Measurements from ENCODE around the gene LTB4R. TPM values are rescaled to one million over a fixed set of nuclear protein-coding genes. Genes with fewer than 3 reads are reported as not detected.

LTB4R gene, protein sequence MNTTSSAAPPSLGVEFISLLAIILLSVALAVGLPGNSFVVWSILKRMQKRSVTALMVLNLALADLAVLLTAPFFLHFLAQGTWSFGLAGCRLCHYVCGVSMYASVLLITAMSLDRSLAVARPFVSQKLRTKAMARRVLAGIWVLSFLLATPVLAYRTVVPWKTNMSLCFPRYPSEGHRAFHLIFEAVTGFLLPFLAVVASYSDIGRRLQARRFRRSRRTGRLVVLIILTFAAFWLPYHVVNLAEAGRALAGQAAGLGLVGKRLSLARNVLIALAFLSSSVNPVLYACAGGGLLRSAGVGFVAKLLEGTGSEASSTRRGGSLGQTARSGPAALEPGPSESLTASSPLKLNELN
- 1 to 10 TPM; 2.2 to 3.1 (median 2.4) TPM for total RNA-seq
- polyA plus RNA-seq, result 1.6 TPM
- long read RNA-seq, donor 1, partial matches to known transcripts, result 0 of 4 reads
- long read RNA-seq, donor 1, other reads (novel, unspliced or antisense), result 1 of 4 reads
- long read RNA-seq, donor 2, partial matches to known transcripts, result 0 of 3 reads
- long read RNA-seq, donor 2, other reads (novel, unspliced or antisense), result 0 of 3 reads
- long read RNA-seq, donor 3, full-length matches to known transcripts, result 7 of 12 reads
- long read RNA-seq, donor 3, partial matches to known transcripts, result 5 of 12 reads
- long read RNA-seq, donor 3, other reads (novel, unspliced or antisense), result 0 of 12 reads
- long read RNA-seq, donor 4, partial matches to known transcripts, result 0 of 5 reads
- long read RNA-seq, donor 4, other reads (novel, unspliced or antisense), result 1 of 5 reads

DNA sequence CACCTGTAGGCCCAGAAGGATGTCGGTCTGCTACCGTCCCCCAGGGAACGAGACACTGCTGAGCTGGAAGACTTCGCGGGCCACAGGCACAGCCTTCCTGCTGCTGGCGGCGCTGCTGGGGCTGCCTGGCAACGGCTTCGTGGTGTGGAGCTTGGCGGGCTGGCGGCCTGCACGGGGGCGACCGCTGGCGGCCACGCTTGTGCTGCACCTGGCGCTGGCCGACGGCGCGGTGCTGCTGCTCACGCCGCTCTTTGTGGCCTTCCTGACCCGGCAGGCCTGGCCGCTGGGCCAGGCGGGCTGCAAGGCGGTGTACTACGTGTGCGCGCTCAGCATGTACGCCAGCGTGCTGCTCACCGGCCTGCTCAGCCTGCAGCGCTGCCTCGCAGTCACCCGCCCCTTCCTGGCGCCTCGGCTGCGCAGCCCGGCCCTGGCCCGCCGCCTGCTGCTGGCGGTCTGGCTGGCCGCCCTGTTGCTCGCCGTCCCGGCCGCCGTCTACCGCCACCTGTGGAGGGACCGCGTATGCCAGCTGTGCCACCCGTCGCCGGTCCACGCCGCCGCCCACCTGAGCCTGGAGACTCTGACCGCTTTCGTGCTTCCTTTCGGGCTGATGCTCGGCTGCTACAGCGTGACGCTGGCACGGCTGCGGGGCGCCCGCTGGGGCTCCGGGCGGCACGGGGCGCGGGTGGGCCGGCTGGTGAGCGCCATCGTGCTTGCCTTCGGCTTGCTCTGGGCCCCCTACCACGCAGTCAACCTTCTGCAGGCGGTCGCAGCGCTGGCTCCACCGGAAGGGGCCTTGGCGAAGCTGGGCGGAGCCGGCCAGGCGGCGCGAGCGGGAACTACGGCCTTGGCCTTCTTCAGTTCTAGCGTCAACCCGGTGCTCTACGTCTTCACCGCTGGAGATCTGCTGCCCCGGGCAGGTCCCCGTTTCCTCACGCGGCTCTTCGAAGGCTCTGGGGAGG is at the start of gene LTB4R:
TSS of gene LTB4R (plus strand) at position 857 of the 959 bp plus-strand sequence. CDS start 4,150 bp downstream, outside the sequence.
- DNase-seq (peak; percentile 81 to 92 (median 92)), ATAC-seq (peak; percentile 85 to 87)
- peaks cover 6% of the 10 kb centered on the region for H3K4me1 ChIP-seq (ENCODE audit: control insufficient read depth, insufficient read depth, low read length)
- H3K27me3 ChIP-seq (ENCODE audit: control insufficient read depth, insufficient read depth), result no peaks in the 10 kb centered on the region
- no peaks in the 10 kb centered on the region for H3K9me3 ChIP-seq (ENCODE audit: control insufficient read depth, low read length)
- intact Hi-C loops (cut with DNase I), result no loop called here
- peak within 1 kb of the TSS; percentile 45 for H3K4me3 ChIP-seq (ENCODE audit: low read length)
- 7% methylated on average over 99 of the region's 99 CpGs for WGBS
- H3K27ac ChIP-seq (ENCODE audit: low read length), result peak within 1 kb of the TSS; percentile 10

GRCh38 chr14:24261969-24262327 is 49.4 kb upstream of the LTB4R start:
- Histone ChIP-seq H3K4me3 (ENCODE audit: low read length) (no peak overlapping the region), H3K9me3 (ENCODE audit: control insufficient read depth, low read length) (no peaks in the 10 kb centered on the region), H3K27ac (ENCODE audit: low read length) (no peak overlapping the region), H3K27me3 (ENCODE audit: control insufficient read depth, insufficient read depth) (no peaks in the 10 kb centered on the region), H3K4me1 (ENCODE audit: control insufficient read depth, insufficient read depth, low read length) (no peaks in the 10 kb centered on the region)
- DNase-seq (peak in 1 of 3 donors; percentile 44), ATAC-seq (no peak)
- intact Hi-C loops (cut with DNase I), result no loop called here
- 89% methylated on average over 19 of the region's 19 CpGs for WGBS

GRCh38 chr14:24262821-24263733 is 48.2 kb upstream of the LTB4R start, which contains the start of gene TGM1:
TGM1 (minus strand) TSS chr14:24263177; CDS start chr14:24262352, 825 bp downstream.
- Histone ChIP-seq H3K4me1 (ENCODE audit: control insufficient read depth, insufficient read depth, low read length) (no peaks in the 10 kb centered on the region), H3K27ac (ENCODE audit: low read length) (no peak within 1 kb of the TSS), H3K27me3 (ENCODE audit: control insufficient read depth, insufficient read depth) (no peaks in the 10 kb centered on the region), H3K4me3 (ENCODE audit: low read length) (no peak within 1 kb of the TSS), H3K9me3 (ENCODE audit: control insufficient read depth, low read length) (no peaks in the 10 kb centered on the region)
- DNase-seq (peak in 1 of 3 donors; percentile 38), ATAC-seq (peak in 1 of 2 donors; percentile 5)
- WGBS, result 85% methylated on average over 14 of the region's 14 CpGs
- intact Hi-C loops (cut with DNase I), result no loop called here

GRCh38 chr14:24263848-24264247 is 47.5 kb upstream of the LTB4R start:
- Histone ChIP-seq H3K27me3 (ENCODE audit: control insufficient read depth, insufficient read depth) (no peaks in the 10 kb centered on the region), H3K4me3 (ENCODE audit: low read length) (no peak overlapping the region), H3K9me3 (ENCODE audit: control insufficient read depth, low read length) (no peaks in the 10 kb centered on the region), H3K27ac (ENCODE audit: low read length) (no peak overlapping the region), H3K4me1 (ENCODE audit: control insufficient read depth, insufficient read depth, low read length) (no peaks in the 10 kb centered on the region)
- ATAC-seq, result no peak
- no peak for DNase-seq
- WGBS, result 73% methylated on average over 6 of the region's 6 CpGs
- intact Hi-C loops (cut with DNase I), result no loop called here

- Histone ChIP-seq H3K4me1 (ENCODE audit: control insufficient read depth, insufficient read depth, low read length) (no peaks in the 10 kb centered on the region), H3K9me3 (ENCODE audit: control insufficient read depth, low read length) (no peaks in the 10 kb centered on the region), H3K4me3 (ENCODE audit: low read length) (no peak overlapping the region), H3K27me3 (ENCODE audit: control insufficient read depth, insufficient read depth) (no peaks in the 10 kb centered on the region), H3K27ac (ENCODE audit: low read length) (no peak overlapping the region)
- intact Hi-C loops (cut with DNase I), result no loop called here
- 68% methylated on average over 6 of the region's 6 CpGs for WGBS
- DNase-seq (peak in 1 of 3 donors; percentile 43), ATAC-seq (no peak)
Observed at GRCh38 chr14:24264298-24264697, 47.0 kb upstream of the LTB4R start.

- Histone ChIP-seq H3K27ac (ENCODE audit: low read length) (no peak overlapping the region), H3K4me1 (ENCODE audit: control insufficient read depth, insufficient read depth, low read length) (no peaks in the 10 kb centered on the region), H3K9me3 (ENCODE audit: control insufficient read depth, low read length) (no peaks in the 10 kb centered on the region), H3K27me3 (ENCODE audit: control insufficient read depth, insufficient read depth) (no peaks in the 10 kb centered on the region), H3K4me3 (ENCODE audit: low read length) (no peak overlapping the region)
- peak in 1 of 3 donors; percentile 22 for DNase-seq
- ATAC-seq, result no peak
- 89% methylated on average over 18 of the region's 18 CpGs for WGBS
- intact Hi-C loops (cut with DNase I), result no loop called here
Observed at GRCh38 chr14:24266344-24267244, 44.7 kb upstream of the LTB4R start.

DNA sequence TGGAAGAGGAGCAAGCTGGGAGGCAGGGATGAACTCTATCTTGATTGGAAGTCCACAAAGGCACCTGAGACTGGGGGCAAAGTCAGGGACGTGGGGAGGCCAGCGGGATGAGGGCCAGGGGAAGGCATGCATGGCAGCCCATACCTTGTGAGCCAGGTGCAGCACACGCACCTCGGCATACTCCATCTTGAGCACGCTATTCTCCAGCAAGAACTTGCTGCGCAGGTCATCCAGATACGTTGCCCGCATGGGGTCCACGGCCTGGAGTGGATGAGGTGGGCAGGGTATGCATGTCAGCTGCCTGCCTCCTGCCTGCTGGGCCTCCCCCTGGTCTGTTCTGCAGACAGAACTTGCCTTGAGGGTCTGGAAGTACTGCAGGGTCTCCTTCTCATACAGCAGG is 43.8 kb upstream of the LTB4R start:
- Histone ChIP-seq H3K27me3 (ENCODE audit: control insufficient read depth, insufficient read depth) (no peaks in the 10 kb centered on the region), H3K4me3 (ENCODE audit: low read length) (no peak overlapping the region), H3K27ac (ENCODE audit: low read length) (no peak overlapping the region), H3K4me1 (ENCODE audit: control insufficient read depth, insufficient read depth, low read length) (no peaks in the 10 kb centered on the region), H3K9me3 (ENCODE audit: control insufficient read depth, low read length) (no peaks in the 10 kb centered on the region)
- intact Hi-C loops (cut with DNase I), result no loop called here
- DNase-seq, result peak in 1 of 3 donors; percentile 36
- ATAC-seq, result no peak
- WGBS, result 91% methylated on average over 9 of the region's 9 CpGs

DNA sequence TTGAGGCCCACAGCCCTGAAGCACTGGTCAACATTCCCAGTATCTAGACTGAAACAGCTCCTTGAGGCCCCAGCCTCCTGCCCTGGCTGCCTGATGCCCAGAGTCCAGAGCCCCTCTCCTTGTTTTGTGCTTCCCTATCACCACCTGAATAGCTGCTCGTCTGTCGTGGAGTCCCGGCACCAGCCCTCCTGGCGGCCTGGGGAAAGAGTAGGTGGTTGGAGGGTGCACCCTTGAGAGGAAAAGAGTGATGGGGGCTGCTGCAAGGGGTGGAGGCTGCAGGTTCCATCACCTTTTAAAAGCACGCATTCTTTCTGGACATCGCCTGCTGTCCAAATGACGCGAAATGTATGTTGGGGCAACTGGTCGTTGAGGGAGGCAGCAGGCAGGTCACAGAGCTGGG is 43.1 kb upstream of the LTB4R start:
- ATAC-seq (no peak), DNase-seq (peak in 1 of 3 donors; percentile 5)
- H3K9me3 ChIP-seq (ENCODE audit: control insufficient read depth, low read length), result no peaks in the 10 kb centered on the region
- intact Hi-C loops (cut with DNase I), result no loop called here
- H3K4me1 ChIP-seq (ENCODE audit: control insufficient read depth, insufficient read depth, low read length), result no peaks in the 10 kb centered on the region
- no peak overlapping the region for H3K27ac ChIP-seq (ENCODE audit: low read length)
- H3K4me3 ChIP-seq (ENCODE audit: low read length), result no peak overlapping the region
- H3K27me3 ChIP-seq (ENCODE audit: control insufficient read depth, insufficient read depth), result no peaks in the 10 kb centered on the region
- WGBS, result 86% methylated on average over 9 of the region's 9 CpGs

- ATAC-seq (no peak), DNase-seq (peak in 1 of 3 donors; percentile 32)
- intact Hi-C loops (cut with DNase I), result no loop called here
- Histone ChIP-seq H3K9me3 (ENCODE audit: control insufficient read depth, low read length) (no peaks in the 10 kb centered on the region), H3K4me1 (ENCODE audit: control insufficient read depth, insufficient read depth, low read length) (no peaks in the 10 kb centered on the region), H3K27me3 (ENCODE audit: control insufficient read depth, insufficient read depth) (no peaks in the 10 kb centered on the region), H3K4me3 (ENCODE audit: low read length) (no peak overlapping the region), H3K27ac (ENCODE audit: low read length) (no peak overlapping the region)
- WGBS, result 94% methylated on average over 8 of the region's 8 CpGs
Observed at GRCh38 chr14:24269368-24269767, 41.9 kb upstream of the LTB4R start.

All from right cardiac atrium (tissue), 5 donors.